Aorta (tissue), 5 donors: ENCODE data around the gene BRI3. TPM values are rescaled to one million over a fixed set of nuclear protein-coding genes. Genes with fewer than 3 reads are reported as not detected.

Experiments
- ATAC-seq: fragments of 200-7000 bp; cut with Tn5 transposase; one replicate; pipeline ENCODE4 v1.9.1; 2022; ENCODE audit warnings: moderate library complexity; ENCODE audit not compliant: low FRiP score
- DNase-seq, 2 donors: peaks; one replicate each; pipeline ENCODE4 v3.0.0-alpha.2; 2020
- H3K27ac ChIP-seq, 2 donors: one replicate each; pipeline ENCODE4 v1.5.1; 2013; ENCODE audit warnings: low read length in 2 of 2, mild to moderate bottlenecking in 2 of 2, moderate library complexity in 2 of 2, control low read depth in 1 of 2, inconsistent platforms in 1 of 2, low read depth in 1 of 2
- H3K27me3 ChIP-seq, 2 donors: one replicate each; pipeline ENCODE4 v1.6.1; 2013; ENCODE audit warnings: control low read depth in 1 of 2, low read length in 1 of 2, mild to moderate bottlenecking in 1 of 2, moderate library complexity in 1 of 2; ENCODE audit not compliant: insufficient read depth in 2 of 2, control insufficient read depth in 1 of 2
- H3K36me3 ChIP-seq, 2 donors: one replicate each; pipeline ENCODE4 v1.6.1; 2013; ENCODE audit warnings: control low read depth in 1 of 2, low read length in 1 of 2, mild to moderate bottlenecking in 1 of 2; ENCODE audit not compliant: insufficient read depth in 2 of 2, control insufficient read depth in 1 of 2
- H3K4me1 ChIP-seq, 2 donors: one replicate each; pipeline ENCODE4 v1.6.1; 2013; ENCODE audit warnings: low read length in 2 of 2, control low read depth in 1 of 2, mild to moderate bottlenecking in 1 of 2, moderate library complexity in 1 of 2; ENCODE audit not compliant: insufficient read depth in 2 of 2, control insufficient read depth in 1 of 2
- H3K4me3 ChIP-seq, 2 donors: one replicate each; pipeline ENCODE4 v1.5.1; 2013; ENCODE audit warnings: low read length in 2 of 2, control low read depth in 1 of 2, mild to moderate bottlenecking in 1 of 2
- H3K9me3 ChIP-seq: one replicate; pipeline ENCODE4 v1.6.1; 2013; ENCODE audit warnings: mild to moderate bottlenecking, low read length; ENCODE audit not compliant: control insufficient read depth
- WGBS, 2 donors: extraction: QIAGEN DNeasy Blood & Tissue Kit; methylation state at CpG; one replicate each; pipeline ENCODE4 v1.1.7; 2013; 5-methylcytosine and 5-hydroxymethylcytosine counted together
- intact Hi-C, 2 donors: fragments of 100-400 bp; cut with DNase I; formaldehyde crosslinking; loops; one replicate each; pipeline versions ENCODE4 v1.14.2 to v1.15.0; 2022
- polyA plus RNA-seq, 2 donors: library from polyadenylated mRNA; stranded (reverse); fragments of 200-250 nt; gene quantifications; one replicate each; pipeline ENCODE4 v1.2.3, GENCODE V29; 2013
- total RNA-seq, 2 donors: library from RNA; stranded (reverse); fragmentation: NEBNext Ultra II Directional; extraction: Animal tissue kit (Norgen Biotek cat#: 25700); gene quantifications; one replicate each; pipeline ENCODE4 v1.2.1, GENCODE V29; 2021
- donor health status: healthy with polysubstance abuse.
- donor health status: Bipolar disorder and iron deficiency.
- donor health status: DM: no; HTN: no; CAD: no.
- donor health status: DM: no; HTN: no; CAD: no.
- donor health status: DM: yes; HTN: yes; CAD: no.

BRI3 gene
- total and polyA plus RNA-seq, 4 donors: 155 to 295 (median 192) TPM

- Histone ChIP-seq H3K27me3 (no peaks in the 10 kb centered on the region), H3K9me3 (no peaks in the 10 kb centered on the region), H3K4me1 (no peaks in the 10 kb centered on the region), H3K27ac (no peak overlapping the region), H3K4me3 (no peak overlapping the region), H3K36me3 (no peaks in the 10 kb centered on the region)
- no peak for DNase-seq
- no peak for ATAC-seq
- intact Hi-C loops: no loop called here
- WGBS, 2 donors: 95 to 96% methylated on average over 6 of the region's 6 CpGs
These were observed 57.0 kb downstream of the BRI3 start for GRCh38 chr7:98338441-98338840.

- Histone ChIP-seq H3K4me3 (no peak overlapping the region), H3K27me3 (no peaks in the 10 kb centered on the region), H3K27ac (no peak overlapping the region), H3K9me3 (no peaks in the 10 kb centered on the region), H3K4me1 (no peaks in the 10 kb centered on the region), H3K36me3 (no peaks in the 10 kb centered on the region)
- no peak for ATAC-seq
- DNase-seq: no peak
- WGBS, 2 donors: 92 to 95% methylated on average over 3 of the region's 3 CpGs
- intact Hi-C loops: no loop called here
These were observed 57.6 kb downstream of the BRI3 start for GRCh38 chr7:98339043-98339442.

GRCh38 chr7:98341106-98341505 is 59.6 kb downstream of the BRI3 start:
- Histone ChIP-seq H3K9me3 (no peaks in the 10 kb centered on the region), H3K4me1 (no peaks in the 10 kb centered on the region), H3K4me3 (no peak overlapping the region), H3K27me3 (no peaks in the 10 kb centered on the region), H3K27ac (no peak overlapping the region), H3K36me3 (no peaks in the 10 kb centered on the region)
- WGBS, 2 donors: 71 to 72% methylated on average over 3 of the region's 3 CpGs
- no peak for DNase-seq
- intact Hi-C loops: no loop called here
- no peak for ATAC-seq

Other genes with a start within 250 kb of the BRI3 start
- 10 to 100 TPM; 13.6 to 16.6 TPM for gene LMTK2, start 174.8 kb upstream of the BRI3 start, total RNA-seq
- gene LMTK2, start 174.8 kb upstream of the BRI3 start, polyA plus RNA-seq: 1 to 10 TPM; 1.5 to 3.6 TPM
- gene BHLHA15, start 70.2 kb upstream of the BRI3 start, total RNA-seq: not detected
- gene BHLHA15, start 70.2 kb upstream of the BRI3 start, polyA plus RNA-seq: under 1 TPM in 1 of 2 donors, not detected in 1; 0.36 TPM
- gene TECPR1, start 29.5 kb upstream of the BRI3 start, total RNA-seq: 10 to 100 TPM; 33.8 to 48.0 TPM
- gene TECPR1, start 29.5 kb upstream of the BRI3 start, polyA plus RNA-seq: 10 to 100 TPM; 16.0 to 24.7 TPM
- gene BAIAP2L1, start 119.4 kb downstream of the BRI3 start, total RNA-seq: 1 to 10 TPM; 1.8 to 3.6 TPM
- 1 to 10 TPM in 1 of 2 donors, under 1 TPM in 1; 0.23 to 5.4 TPM for gene BAIAP2L1, start 119.4 kb downstream of the BRI3 start, polyA plus RNA-seq